Stomach (tissue), 4 donors: ENCODE measurements around the gene PROS1.

Experiments
- CTCF ChIP-seq, 7 experiments: fragments of 450-650 bp in 4 of 7; fragments of 200-600 bp in 3 of 7; sonication (generic) in 3 of 7; IDR thresholded peaks; one replicate each; pipeline ENCODE4 v1.5.1; 2016 to 2019; ENCODE audit warnings: antibody characterized with exemption in 7 of 7, control low read depth in 2 of 7, mild to moderate bottlenecking in 1 of 7
- EP300 ChIP-seq: sonication (generic); formaldehyde crosslinking; IDR thresholded peaks from one replicate; pipeline ENCODE4 v1.6.1; 2017; ENCODE audit warnings: antibody characterized with exemption
- POLR2A ChIP-seq, 4 donors: fragments of 450-650 bp; IDR thresholded peaks; one replicate each; pipeline ENCODE4 v1.6.1; 2016; ENCODE audit warnings: antibody characterized with exemption in 4 of 4, control low read depth in 2 of 4, mild to moderate bottlenecking in 1 of 4, moderate library complexity in 1 of 4
- POLR2AphosphoS5 ChIP-seq, 3 donors: sonication (generic); formaldehyde crosslinking; IDR thresholded peaks; one replicate each; pipeline ENCODE4 v1.6.1; 2016; ENCODE audit warnings: antibody characterized with exemption in 3 of 3

GRCh38 chr3:93936549-93936948, 37.1 kb downstream of the PROS1 start:
- TF ChIP-seq CTCF (IDR thresholded peaks at IDR 0.05), result no peak
- TF ChIP-seq EP300, result no peak
- TF ChIP-seq POLR2A (IDR thresholded peaks at IDR 0.05), result no peak
- no peak for TF ChIP-seq POLR2AphosphoS5 (IDR thresholded peaks at IDR 0.05)
